ENCODE results near the gene OST4. TPM values are rescaled to one million over a fixed set of nuclear protein-coding genes. Genes with fewer than 3 reads are reported as not detected.

Gene OST4
- total RNA-seq, 1 donor from 2014 or later, result 379 TPM

DNA sequence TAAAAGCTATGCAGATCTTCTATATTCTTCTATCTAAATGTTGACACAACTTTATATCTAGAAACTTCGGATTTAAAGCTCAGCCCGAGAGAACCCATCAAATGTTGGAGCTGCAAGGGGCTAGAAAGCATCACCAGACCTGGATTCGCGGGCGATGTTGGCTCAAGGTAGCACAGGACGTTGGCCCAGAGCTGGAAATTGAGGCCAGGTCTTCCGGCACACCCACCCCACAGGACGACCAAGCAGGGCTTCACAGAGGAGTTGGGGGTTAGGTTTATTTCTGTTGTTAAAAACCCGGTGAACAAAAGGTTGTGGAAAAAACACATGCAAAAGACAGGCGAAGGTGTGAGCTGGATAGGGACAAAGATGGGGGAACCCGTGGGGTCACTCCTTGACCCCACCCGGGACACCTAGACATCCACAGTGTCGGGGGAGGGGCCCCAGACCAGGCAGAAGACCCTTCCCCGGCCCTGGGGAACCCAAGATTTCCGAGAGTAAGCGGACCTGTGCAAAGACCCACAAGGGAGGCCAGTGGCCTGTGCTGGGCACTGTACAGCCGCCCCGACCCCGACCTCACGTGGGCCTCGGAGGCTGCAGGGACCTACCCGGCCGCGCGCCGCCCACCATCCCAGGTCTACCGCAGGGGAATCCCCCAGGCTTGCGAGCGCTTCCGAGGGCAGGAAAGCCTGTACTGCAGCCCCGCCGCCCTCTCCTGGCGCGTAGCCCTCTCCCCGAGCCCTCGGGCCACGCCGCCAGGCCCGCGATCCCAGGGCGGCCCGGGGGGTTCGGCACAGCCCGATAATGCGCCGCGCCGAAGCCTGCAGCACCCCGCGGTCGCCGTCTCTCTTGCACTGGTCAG, 21.8 kb downstream of the OST4 start:
- Mint-ChIP-seq H3K36me3 (ENCODE audit: low read depth, unreplicated experiment) (peaks cover 23% of the 10 kb centered on the region), H3K4me3 (ENCODE audit: unreplicated experiment) (peak overlapping the region; percentile 97), H3K9me3 (ENCODE audit: unreplicated experiment) (no peaks in the 10 kb centered on the region), H3K4me1 (ENCODE audit: unreplicated experiment) (peaks cover 36% of the 10 kb centered on the region), H3K27ac (ENCODE audit: unreplicated experiment) (peak overlapping the region; percentile 99), H3K27me3 (ENCODE audit: unreplicated experiment) (peaks cover 30% of the 10 kb centered on the region)
- TF ChIP-seq, protein P1, sequence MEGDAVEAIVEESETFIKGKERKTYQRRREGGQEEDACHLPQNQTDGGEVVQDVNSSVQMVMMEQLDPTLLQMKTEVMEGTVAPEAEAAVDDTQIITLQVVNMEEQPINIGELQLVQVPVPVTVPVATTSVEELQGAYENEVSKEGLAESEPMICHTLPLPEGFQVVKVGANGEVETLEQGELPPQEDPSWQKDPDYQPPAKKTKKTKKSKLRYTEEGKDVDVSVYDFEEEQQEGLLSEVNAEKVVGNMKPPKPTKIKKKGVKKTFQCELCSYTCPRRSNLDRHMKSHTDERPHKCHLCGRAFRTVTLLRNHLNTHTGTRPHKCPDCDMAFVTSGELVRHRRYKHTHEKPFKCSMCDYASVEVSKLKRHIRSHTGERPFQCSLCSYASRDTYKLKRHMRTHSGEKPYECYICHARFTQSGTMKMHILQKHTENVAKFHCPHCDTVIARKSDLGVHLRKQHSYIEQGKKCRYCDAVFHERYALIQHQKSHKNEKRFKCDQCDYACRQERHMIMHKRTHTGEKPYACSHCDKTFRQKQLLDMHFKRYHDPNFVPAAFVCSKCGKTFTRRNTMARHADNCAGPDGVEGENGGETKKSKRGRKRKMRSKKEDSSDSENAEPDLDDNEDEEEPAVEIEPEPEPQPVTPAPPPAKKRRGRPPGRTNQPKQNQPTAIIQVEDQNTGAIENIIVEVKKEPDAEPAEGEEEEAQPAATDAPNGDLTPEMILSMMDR (IDR thresholded peaks at IDR 0.05; ENCODE audit: unreplicated experiment), result no peak
- peak; percentile 53 for DNase-seq (ENCODE audit: low spot score)

DNA sequence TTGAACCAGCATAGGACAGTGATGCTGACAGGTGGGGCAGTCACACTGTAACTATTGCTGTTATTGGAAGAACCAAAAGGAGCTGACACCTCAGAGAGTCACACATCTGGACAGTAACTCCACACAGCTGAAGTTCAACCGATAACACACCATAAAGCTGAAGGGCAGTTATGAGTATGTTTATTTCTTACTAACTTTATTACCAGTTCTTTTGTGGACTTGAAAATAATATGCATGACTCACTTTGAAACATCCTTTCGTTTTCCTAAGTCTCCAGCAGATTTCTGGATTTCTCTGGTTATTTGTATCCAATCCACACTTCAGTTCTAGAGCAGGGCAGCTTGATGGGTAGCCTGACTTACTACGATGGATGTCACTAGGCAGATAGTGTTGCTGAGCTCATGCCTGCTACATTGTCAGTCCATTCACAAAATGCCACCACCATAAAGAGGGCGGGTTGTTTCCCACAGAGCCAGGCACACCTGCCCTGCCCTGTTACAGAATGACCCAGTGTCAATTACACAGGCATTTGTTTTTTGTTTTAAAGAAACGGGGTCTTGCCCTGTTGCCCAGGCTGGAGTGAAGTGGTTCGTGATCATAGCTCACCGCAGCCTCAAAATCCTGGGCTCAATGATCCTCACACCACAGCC, 28.3 kb downstream of the OST4 start:
- TF ChIP-seq, protein P1 (IDR thresholded peaks at IDR 0.05; ENCODE audit: unreplicated experiment), result no peak
- H3K4me3 Mint-ChIP-seq (ENCODE audit: unreplicated experiment), result no peak overlapping the region

DNA sequence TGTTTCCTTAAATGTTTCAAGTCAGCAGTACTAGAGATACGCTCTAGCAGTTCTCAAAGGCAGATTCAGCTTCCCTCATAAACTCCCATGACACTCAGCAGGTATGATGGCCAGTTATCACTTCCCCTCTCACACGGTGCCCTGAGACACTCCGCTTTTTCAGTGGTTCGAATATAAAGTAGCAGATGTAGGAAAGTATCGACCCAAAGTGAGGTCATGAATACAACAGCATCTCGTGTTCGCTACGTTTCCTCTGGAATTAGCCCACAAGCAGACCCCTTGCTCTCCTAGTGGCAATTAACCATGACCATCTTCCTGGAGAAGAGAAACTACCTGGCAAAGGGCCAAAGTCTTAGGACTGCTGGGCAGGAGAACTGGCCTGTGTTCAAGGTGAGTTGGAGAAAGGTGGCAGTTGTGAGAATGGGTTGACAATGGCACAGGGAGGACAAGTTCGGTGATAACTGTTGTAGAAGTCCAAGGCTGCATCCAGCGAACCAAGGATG, 29.2 kb downstream of the OST4 start:
- TF ChIP-seq, protein P1 (IDR thresholded peaks at IDR 0.05; ENCODE audit: unreplicated experiment), result no peak
- Mint-ChIP-seq H3K36me3 (ENCODE audit: low read depth, unreplicated experiment) (peaks cover 30% of the 10 kb centered on the region), H3K4me3 (ENCODE audit: unreplicated experiment) (no peak overlapping the region), H3K27me3 (ENCODE audit: unreplicated experiment) (peaks cover 3% of the 10 kb centered on the region), H3K4me1 (ENCODE audit: unreplicated experiment) (no peaks in the 10 kb centered on the region), H3K27ac (ENCODE audit: unreplicated experiment) (no peak overlapping the region), H3K9me3 (ENCODE audit: unreplicated experiment) (no peaks in the 10 kb centered on the region)
- no peak for DNase-seq (ENCODE audit: low spot score)

More for the DNA sequence above, 28.3 kb downstream of the OST4 start:
- no peak for DNase-seq (ENCODE audit: low spot score)
- H3K36me3 Mint-ChIP-seq (ENCODE audit: low read depth, unreplicated experiment), result peaks cover 26% of the 10 kb centered on the region
- no peaks in the 10 kb centered on the region for H3K4me1 Mint-ChIP-seq (ENCODE audit: unreplicated experiment)
- no peak overlapping the region for H3K27ac Mint-ChIP-seq (ENCODE audit: unreplicated experiment)
- no peaks in the 10 kb centered on the region for H3K9me3 Mint-ChIP-seq (ENCODE audit: unreplicated experiment)
- peaks cover 3% of the 10 kb centered on the region for H3K27me3 Mint-ChIP-seq (ENCODE audit: unreplicated experiment)

DNA sequence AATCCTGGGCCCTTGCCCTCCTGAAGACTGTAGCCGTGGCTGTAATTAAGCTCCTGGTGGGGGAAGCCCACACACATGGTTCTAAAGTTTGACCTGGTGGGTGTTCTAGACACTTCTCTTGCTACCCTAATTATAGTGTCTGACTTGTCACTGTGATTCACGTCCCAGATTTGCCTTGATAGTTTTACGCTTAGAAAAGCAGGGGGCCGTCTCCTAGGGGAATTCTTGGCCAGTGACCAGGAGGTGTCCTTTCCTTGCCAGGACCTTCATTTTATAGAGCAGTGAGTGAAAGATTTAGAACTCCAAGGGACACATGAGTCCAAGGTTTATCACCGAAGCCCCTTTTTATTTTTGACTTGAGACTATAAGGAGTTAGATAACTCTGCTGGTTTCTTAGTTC, 29.7 kb downstream of the OST4 start:
- H3K27me3 Mint-ChIP-seq (ENCODE audit: unreplicated experiment), result peaks cover 3% of the 10 kb centered on the region
- TF ChIP-seq, protein P1 (IDR thresholded peaks at IDR 0.05; ENCODE audit: unreplicated experiment), result no peak
- no peaks in the 10 kb centered on the region for H3K4me1 Mint-ChIP-seq (ENCODE audit: unreplicated experiment)
- no peaks in the 10 kb centered on the region for H3K9me3 Mint-ChIP-seq (ENCODE audit: unreplicated experiment)
- H3K4me3 Mint-ChIP-seq (ENCODE audit: unreplicated experiment), result no peak overlapping the region
- no peak for DNase-seq (ENCODE audit: low spot score)
- H3K36me3 Mint-ChIP-seq (ENCODE audit: low read depth, unreplicated experiment), result peaks cover 34% of the 10 kb centered on the region
- no peak overlapping the region for H3K27ac Mint-ChIP-seq (ENCODE audit: unreplicated experiment)

Measured in endothelial cell (in vitro differentiated cells).